Measurements from ENCODE around the gene HSH2D.
A peak's percentile ranks its signal among the peaks of the same experiment; 100 is the strongest.

HSH2D gene

GRCh38 chr19:16199275-16199932 lies 55.9 kb downstream of the HSH2D start:
- no peak overlapping the region for H3K27ac ChIP-seq (replicated peaks; ENCODE audit: low read length)
- H3K23ac ChIP-seq (ENCODE audit: low read depth, low read length, poor library complexity), result no peak overlapping the region
- H3K4ac ChIP-seq (ENCODE audit: low read length), result no peak overlapping the region
- no peak overlapping the region for H2BK5ac ChIP-seq (ENCODE audit: low read length)
- no peak overlapping the region for H2AFZ ChIP-seq (ENCODE audit: low read length)
- no peak overlapping the region for H3K18ac ChIP-seq (ENCODE audit: low read length)
- H4K91ac ChIP-seq (ENCODE audit: low read depth, low read length, poor library complexity), result no peak overlapping the region
- no peak overlapping the region for H2AK5ac ChIP-seq (ENCODE audit: low read depth, low read length)
- no peak overlapping the region for H3K4me2 ChIP-seq (ENCODE audit: insufficient read depth, low read length, poor library complexity, severe bottlenecking)
- no peak overlapping the region for H4K8ac ChIP-seq (ENCODE audit: low read depth, low read length)
- no peak overlapping the region for H2BK12ac ChIP-seq (ENCODE audit: low read length)
- no peak overlapping the region for H3K9ac ChIP-seq (ENCODE audit: low read depth, low read length, poor library complexity)
- H3K27me3 ChIP-seq (ENCODE audit: control insufficient read depth in 3 of 3, insufficient read depth in 3 of 3, low read depth in 1 of 3, low read length in 3 of 3), result no peaks in the 10 kb centered on the region
- H3K14ac ChIP-seq (ENCODE audit: low read length), result no peak overlapping the region
- no CpG with 5 or more reads among the region's 9 CpGs for WGBS, 2 donors (ENCODE audit: extremely low coverage in 2 of 2, insufficient read length in 2 of 2, insufficient replicate concordance in 1 of 2)
- H3K79me1 ChIP-seq (ENCODE audit: low read depth, low read length), result peaks cover 9% of the 10 kb centered on the region
- H3K9me3 ChIP-seq (replicated peaks in 1 of 2; ENCODE audit: control insufficient read depth in 2 of 2, insufficient read depth in 1 of 2, low read depth in 1 of 2, low read length in 2 of 2), result no peaks in the 10 kb centered on the region
- peak overlapping the region in 1 of 2 donors; percentile 23 for H3K4me3 ChIP-seq (ENCODE audit: low read length in 2 of 2)
- H3K36me3 ChIP-seq (replicated peaks in 1 of 2; ENCODE audit: control insufficient read depth in 2 of 2, insufficient read depth in 2 of 2, low read length in 2 of 2), result peaks cover 21 to 45% of the 10 kb centered on the region in 2 donors
- H3K4me1 ChIP-seq (ENCODE audit: control insufficient read depth in 2 of 2, insufficient read depth in 1 of 2, low read depth in 1 of 2, low read length in 2 of 2), result peaks cover 2 to 3% of the 10 kb centered on the region in 2 donors
- no peak for DNase-seq (ENCODE audit: low spot score)
- no peak overlapping the region for H2BK120ac ChIP-seq (ENCODE audit: low read depth, low read length)
- H2BK15ac ChIP-seq (ENCODE audit: low read length), result no peak overlapping the region

GRCh38 chr19:16200038-16201010 lies 56.8 kb downstream of the HSH2D start:
- no CpG with 5 or more reads among the region's 20 CpGs for WGBS, 2 donors (ENCODE audit: extremely low coverage in 2 of 2, insufficient read length in 2 of 2, insufficient replicate concordance in 1 of 2)
- H3K27ac ChIP-seq (replicated peaks; ENCODE audit: low read length), result no peak overlapping the region
- H3K79me1 ChIP-seq (ENCODE audit: low read depth, low read length), result peaks cover 9% of the 10 kb centered on the region

GRCh38 chr19:16201011-16201391 lies 57.5 kb downstream of the HSH2D start:
- no peak overlapping the region for H3K18ac ChIP-seq (ENCODE audit: low read length)
- no peak overlapping the region for H2AK5ac ChIP-seq (ENCODE audit: low read depth, low read length)
- no peak overlapping the region for H3K23ac ChIP-seq (ENCODE audit: low read depth, low read length, poor library complexity)
- no peak overlapping the region for H4K8ac ChIP-seq (ENCODE audit: low read depth, low read length)
- H3K79me1 ChIP-seq (ENCODE audit: low read depth, low read length), result peaks cover 9% of the 10 kb centered on the region
- H3K14ac ChIP-seq (ENCODE audit: low read length), result no peak overlapping the region
- no peak overlapping the region for H2BK15ac ChIP-seq (ENCODE audit: low read length)
- no peak overlapping the region for H2BK12ac ChIP-seq (ENCODE audit: low read length)
- peaks cover 2 to 3% of the 10 kb centered on the region in 2 donors for H3K4me1 ChIP-seq (ENCODE audit: control insufficient read depth in 2 of 2, insufficient read depth in 1 of 2, low read depth in 1 of 2, low read length in 2 of 2)
- no peak overlapping the region for H2BK5ac ChIP-seq (ENCODE audit: low read length)
- H3K4me3 ChIP-seq (ENCODE audit: low read length in 2 of 2), result no peak overlapping the region
- no peak overlapping the region for H3K4ac ChIP-seq (ENCODE audit: low read length)
- no peak overlapping the region for H3K27ac ChIP-seq (replicated peaks; ENCODE audit: low read length)
- H3K9me3 ChIP-seq (replicated peaks in 1 of 2; ENCODE audit: control insufficient read depth in 2 of 2, insufficient read depth in 1 of 2, low read depth in 1 of 2, low read length in 2 of 2), result no peaks in the 10 kb centered on the region
- WGBS, 2 donors (ENCODE audit: extremely low coverage in 2 of 2, insufficient read length in 2 of 2, insufficient replicate concordance in 1 of 2), result no CpG with 5 or more reads among the region's 4 CpGs
- H3K9ac ChIP-seq (ENCODE audit: low read depth, low read length, poor library complexity), result no peak overlapping the region
- H3K36me3 ChIP-seq (replicated peaks in 1 of 2; ENCODE audit: control insufficient read depth in 2 of 2, insufficient read depth in 2 of 2, low read length in 2 of 2), result peaks cover 26 to 58% of the 10 kb centered on the region in 2 donors
- H4K91ac ChIP-seq (ENCODE audit: low read depth, low read length, poor library complexity), result no peak overlapping the region
- H3K4me2 ChIP-seq (ENCODE audit: insufficient read depth, low read length, poor library complexity, severe bottlenecking), result no peak overlapping the region
- no peak overlapping the region for H2BK120ac ChIP-seq (ENCODE audit: low read depth, low read length)
- H3K27me3 ChIP-seq (ENCODE audit: control insufficient read depth in 3 of 3, insufficient read depth in 3 of 3, low read depth in 1 of 3, low read length in 3 of 3), result no peaks in the 10 kb centered on the region
- no peak for DNase-seq (ENCODE audit: low spot score)
- no peak overlapping the region for H2AFZ ChIP-seq (ENCODE audit: low read length)

More at GRCh38 chr19:16200038-16201010, 56.8 kb downstream of the HSH2D start:
- H3K14ac ChIP-seq (ENCODE audit: low read length), result no peak overlapping the region
- no peak overlapping the region for H3K23ac ChIP-seq (ENCODE audit: low read depth, low read length, poor library complexity)
- H3K18ac ChIP-seq (ENCODE audit: low read length), result no peak overlapping the region
- no peaks in the 10 kb centered on the region for H3K27me3 ChIP-seq (ENCODE audit: control insufficient read depth in 3 of 3, insufficient read depth in 3 of 3, low read depth in 1 of 3, low read length in 3 of 3)
- H3K9ac ChIP-seq (ENCODE audit: low read depth, low read length, poor library complexity), result no peak overlapping the region
- no peak overlapping the region for H3K4me2 ChIP-seq (ENCODE audit: insufficient read depth, low read length, poor library complexity, severe bottlenecking)
- no peak overlapping the region for H3K4me3 ChIP-seq (ENCODE audit: low read length in 2 of 2)
- peaks cover 22 to 51% of the 10 kb centered on the region in 2 donors for H3K36me3 ChIP-seq (replicated peaks in 1 of 2; ENCODE audit: control insufficient read depth in 2 of 2, insufficient read depth in 2 of 2, low read length in 2 of 2)
- H3K4ac ChIP-seq (ENCODE audit: low read length), result no peak overlapping the region
- DNase-seq (ENCODE audit: low spot score), result no peak
- no peak overlapping the region for H4K8ac ChIP-seq (ENCODE audit: low read depth, low read length)
- H2BK12ac ChIP-seq (ENCODE audit: low read length), result no peak overlapping the region
- no peak overlapping the region for H4K91ac ChIP-seq (ENCODE audit: low read depth, low read length, poor library complexity)
- H2BK120ac ChIP-seq (ENCODE audit: low read depth, low read length), result no peak overlapping the region
- H2AFZ ChIP-seq (ENCODE audit: low read length), result no peak overlapping the region
- no peaks in the 10 kb centered on the region for H3K9me3 ChIP-seq (replicated peaks in 1 of 2; ENCODE audit: control insufficient read depth in 2 of 2, insufficient read depth in 1 of 2, low read depth in 1 of 2, low read length in 2 of 2)
- peaks cover 2 to 3% of the 10 kb centered on the region in 2 donors for H3K4me1 ChIP-seq (ENCODE audit: control insufficient read depth in 2 of 2, insufficient read depth in 1 of 2, low read depth in 1 of 2, low read length in 2 of 2)
- no peak overlapping the region for H2BK15ac ChIP-seq (ENCODE audit: low read length)
- no peak overlapping the region for H2AK5ac ChIP-seq (ENCODE audit: low read depth, low read length)
- no peak overlapping the region for H2BK5ac ChIP-seq (ENCODE audit: low read length)

Data from neuronal stem cell (in vitro differentiated cells).